ENCODE data around the gene PPM1A. TPM values are rescaled to one million over a fixed set of nuclear protein-coding genes. Genes with fewer than 3 reads are reported as not detected.

The PPM1A gene
- total and polyA plus RNA-seq, 2 of the 13 experiments (the other 11 are each of a cell fraction or from before 2014, with no cell fraction given), result 23.3 to 29.8 TPM

- TF ChIP-seq ZNF207 (IDR thresholded peaks at IDR 0.05; ENCODE audit: borderline replicate concordance) (no peak), REPIN1 (CRISPR knock-in tag; IDR thresholded peaks at IDR 0.05; ENCODE audit: borderline replicate concordance, low read depth) (peak; percentile 14; the same call in 1 of the 2 replicates), TBX2 (CRISPR knock-in tag; IDR thresholded peaks at IDR 0.05; ENCODE audit: borderline replicate concordance) (peak; percentile 54; the same call in 1 of the 2 replicates), ZNF546 (CRISPR knock-in tag; conservative IDR thresholded peaks at IDR 0.05) (peak; percentile 27; the same call in 1 of the 2 replicates), PATZ1 (CRISPR knock-in tag; IDR thresholded peaks at IDR 0.05) (peak; percentile 10; the same call in 1 of the 2 replicates), SIX4 (CRISPR knock-in tag; IDR thresholded peaks at IDR 0.05) (peak; percentile 62; the same call in 1 of the 2 replicates), ARNTL (CRISPR knock-in tag; IDR thresholded peaks at IDR 0.05) (peak; percentile 48; the same call in 1 of the 2 replicates), ZC3H4 (CRISPR knock-in tag; IDR thresholded peaks at IDR 0.05; ENCODE audit: borderline replicate concordance) (peak; percentile 57; the same call in 1 of the 2 replicates), AHR (CRISPR knock-in tag; IDR thresholded peaks at IDR 0.05) (peak; percentile 9; the same call in 1 of the 2 replicates), HCFC1 (IDR thresholded peaks at IDR 0.05; ENCODE audit: low read depth, low read length) (no peak), ZNF605 (CRISPR knock-in tag; IDR thresholded peaks at IDR 0.05) (peak; percentile 71; the same call in 1 of the 2 replicates), POLR2AphosphoS2 (IDR thresholded peaks at IDR 0.05; ENCODE audit: low read depth, low read length) (0 out of 2 replicates have a peak, but pooled peaks have one; percentile 39), TP53 (CRISPR knock-in tag; conservative IDR thresholded peaks at IDR 0.05) (no peak), ZNF235 (CRISPR knock-in tag; IDR thresholded peaks at IDR 0.05; ENCODE audit: borderline replicate concordance) (peak; percentile 73; the same call in 1 of the 2 replicates), ZMYM2 (CRISPR knock-in tag; IDR thresholded peaks at IDR 0.05) (0 out of 2 replicates have a peak, but pooled peaks have one; percentile 31), NR2F6 (IDR thresholded peaks at IDR 0.05) (0 out of 2 replicates have a peak, but pooled peaks have one; percentile 35), NR2F6 (CRISPR knock-in tag; IDR thresholded peaks at IDR 0.05) (no peak; the same call in 1 of the 2 replicates)
- TF ChIP-seq, protein P1, sequence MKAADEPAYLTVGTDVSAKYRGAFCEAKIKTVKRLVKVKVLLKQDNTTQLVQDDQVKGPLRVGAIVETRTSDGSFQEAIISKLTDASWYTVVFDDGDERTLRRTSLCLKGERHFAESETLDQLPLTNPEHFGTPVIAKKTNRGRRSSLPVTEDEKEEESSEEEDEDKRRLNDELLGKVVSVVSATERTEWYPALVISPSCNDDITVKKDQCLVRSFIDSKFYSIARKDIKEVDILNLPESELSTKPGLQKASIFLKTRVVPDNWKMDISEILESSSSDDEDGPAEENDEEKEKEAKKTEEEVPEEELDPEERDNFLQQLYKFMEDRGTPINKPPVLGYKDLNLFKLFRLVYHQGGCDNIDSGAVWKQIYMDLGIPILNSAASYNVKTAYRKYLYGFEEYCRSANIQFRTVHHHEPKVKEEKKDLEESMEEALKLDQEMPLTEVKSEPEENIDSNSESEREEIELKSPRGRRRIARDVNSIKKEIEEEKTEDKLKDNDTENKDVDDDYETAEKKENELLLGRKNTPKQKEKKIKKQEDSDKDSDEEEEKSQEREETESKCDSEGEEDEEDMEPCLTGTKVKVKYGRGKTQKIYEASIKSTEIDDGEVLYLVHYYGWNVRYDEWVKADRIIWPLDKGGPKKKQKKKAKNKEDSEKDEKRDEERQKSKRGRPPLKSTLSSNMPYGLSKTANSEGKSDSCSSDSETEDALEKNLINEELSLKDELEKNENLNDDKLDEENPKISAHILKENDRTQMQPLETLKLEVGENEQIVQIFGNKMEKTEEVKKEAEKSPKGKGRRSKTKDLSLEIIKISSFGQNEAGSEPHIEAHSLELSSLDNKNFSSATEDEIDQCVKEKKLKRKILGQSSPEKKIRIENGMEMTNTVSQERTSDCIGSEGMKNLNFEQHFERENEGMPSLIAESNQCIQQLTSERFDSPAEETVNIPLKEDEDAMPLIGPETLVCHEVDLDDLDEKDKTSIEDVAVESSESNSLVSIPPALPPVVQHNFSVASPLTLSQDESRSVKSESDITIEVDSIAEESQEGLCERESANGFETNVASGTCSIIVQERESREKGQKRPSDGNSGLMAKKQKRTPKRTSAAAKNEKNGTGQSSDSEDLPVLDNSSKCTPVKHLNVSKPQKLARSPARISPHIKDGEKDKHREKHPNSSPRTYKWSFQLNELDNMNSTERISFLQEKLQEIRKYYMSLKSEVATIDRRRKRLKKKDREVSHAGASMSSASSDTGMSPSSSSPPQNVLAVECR (CRISPR knock-in tag; IDR thresholded peaks at IDR 0.05; ENCODE audit: borderline replicate concordance), result no peak; the same call in 1 of the 2 replicates
- TF ChIP-seq, protein P2, sequence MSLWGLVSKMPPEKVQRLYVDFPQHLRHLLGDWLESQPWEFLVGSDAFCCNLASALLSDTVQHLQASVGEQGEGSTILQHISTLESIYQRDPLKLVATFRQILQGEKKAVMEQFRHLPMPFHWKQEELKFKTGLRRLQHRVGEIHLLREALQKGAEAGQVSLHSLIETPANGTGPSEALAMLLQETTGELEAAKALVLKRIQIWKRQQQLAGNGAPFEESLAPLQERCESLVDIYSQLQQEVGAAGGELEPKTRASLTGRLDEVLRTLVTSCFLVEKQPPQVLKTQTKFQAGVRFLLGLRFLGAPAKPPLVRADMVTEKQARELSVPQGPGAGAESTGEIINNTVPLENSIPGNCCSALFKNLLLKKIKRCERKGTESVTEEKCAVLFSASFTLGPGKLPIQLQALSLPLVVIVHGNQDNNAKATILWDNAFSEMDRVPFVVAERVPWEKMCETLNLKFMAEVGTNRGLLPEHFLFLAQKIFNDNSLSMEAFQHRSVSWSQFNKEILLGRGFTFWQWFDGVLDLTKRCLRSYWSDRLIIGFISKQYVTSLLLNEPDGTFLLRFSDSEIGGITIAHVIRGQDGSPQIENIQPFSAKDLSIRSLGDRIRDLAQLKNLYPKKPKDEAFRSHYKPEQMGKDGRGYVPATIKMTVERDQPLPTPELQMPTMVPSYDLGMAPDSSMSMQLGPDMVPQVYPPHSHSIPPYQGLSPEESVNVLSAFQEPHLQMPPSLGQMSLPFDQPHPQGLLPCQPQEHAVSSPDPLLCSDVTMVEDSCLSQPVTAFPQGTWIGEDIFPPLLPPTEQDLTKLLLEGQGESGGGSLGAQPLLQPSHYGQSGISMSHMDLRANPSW (CRISPR knock-in tag; IDR thresholded peaks at IDR 0.05; ENCODE audit: borderline replicate concordance), result 0 out of 2 replicates have a peak, but pooled peaks have one; percentile 33
- TF ChIP-seq, protein P3, sequence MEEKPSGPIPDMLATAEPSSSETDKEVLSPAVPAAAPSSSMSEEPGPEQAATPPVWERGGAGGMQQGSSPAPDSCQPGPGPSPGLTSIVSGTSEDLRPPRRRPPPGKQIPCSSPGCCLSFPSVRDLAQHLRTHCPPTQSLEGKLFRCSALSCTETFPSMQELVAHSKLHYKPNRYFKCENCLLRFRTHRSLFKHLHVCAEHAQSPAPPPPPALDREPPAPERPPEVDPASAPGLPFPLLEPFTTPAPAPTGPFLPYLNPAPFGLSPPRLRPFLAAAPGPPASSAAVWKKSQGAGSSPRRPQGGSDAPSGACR (CRISPR knock-in tag; IDR thresholded peaks at IDR 0.05), result 0 out of 2 replicates have a peak, but pooled peaks have one; percentile 21
These were observed 876 bp upstream of the PPM1A start (continued) for GRCh38 chr14:60247994-60248696.
